Liver (tissue), 9 donors: ENCODE measurements around the gene LAMA5. TPM values are rescaled to one million over a fixed set of nuclear protein-coding genes. Genes with fewer than 3 reads are reported as not detected.

Source experiments
- DNase-seq: peaks from one replicate; pipeline ENCODE4 v3.0.0-alpha.2; 2017; ENCODE audit warnings: low spot score
- H3K27ac ChIP-seq, 2 donors: one replicate each; pipeline ENCODE4 v1.7.0; 2013; ENCODE audit warnings: inconsistent platforms in 2 of 2, low read length in 2 of 2, control low read depth in 1 of 2, low read depth in 1 of 2, mild to moderate bottlenecking in 1 of 2
- H3K27me3 ChIP-seq, 4 donors: one replicate each; pipeline versions ENCODE4 v1.6.1 to v1.7.0; 2013; ENCODE audit warnings: low read length in 3 of 4, inconsistent platforms in 1 of 4, mild to moderate bottlenecking in 1 of 4, moderate library complexity in 1 of 4; ENCODE audit not compliant: control insufficient read depth in 4 of 4, insufficient read depth in 4 of 4
- H3K36me3 ChIP-seq, 4 donors: one replicate each; pipeline versions ENCODE4 v1.6.1 to v1.7.0; 2013; ENCODE audit warnings: low read length in 3 of 4, mild to moderate bottlenecking in 3 of 4, low read depth in 1 of 4, moderate library complexity in 1 of 4; ENCODE audit not compliant: control insufficient read depth in 4 of 4, insufficient read depth in 3 of 4
- H3K4me1 ChIP-seq, 4 donors: one replicate each; pipeline versions ENCODE4 v1.6.1 to v1.7.0; 2013; ENCODE audit warnings: low read length in 3 of 4, mild to moderate bottlenecking in 3 of 4, moderate library complexity in 1 of 4; ENCODE audit not compliant: control insufficient read depth in 4 of 4, insufficient read depth in 4 of 4
- H3K4me3 ChIP-seq, 3 donors: one replicate each; pipeline versions ENCODE4 v1.6.1 to v1.7.0; 2013; ENCODE audit warnings: low read length in 3 of 3, control low read depth in 1 of 3, low read depth in 1 of 3, mild to moderate bottlenecking in 1 of 3
- H3K9ac ChIP-seq, 2 donors: one replicate each; pipeline ENCODE4 v1.7.0; 2013; ENCODE audit warnings: low read length in 2 of 2, mild to moderate bottlenecking in 2 of 2, moderate library complexity in 2 of 2, control low read depth in 1 of 2, low read depth in 1 of 2
- H3K9me3 ChIP-seq, 4 donors: one replicate each; pipeline versions ENCODE4 v1.6.1 to v1.7.0; 2013; ENCODE audit warnings: low read length in 3 of 4; ENCODE audit not compliant: control insufficient read depth in 4 of 4
- EGR1 ChIP-seq, 2 donors: IDR thresholded peaks; 2 replicates each; pipeline ENCODE4 v1.6.1; 2016 to 2018; ENCODE audit warnings: antibody characterized with exemption in 2 of 2, low read depth in 2 of 2
- FOXA1 ChIP-seq: IDR thresholded peaks from 2 replicates; pipeline ENCODE4 v1.6.1; 2016; ENCODE audit warnings: antibody characterized with exemption
- FOXA2 ChIP-seq: IDR thresholded peaks from 2 replicates; pipeline ENCODE4 v1.6.1; 2016; ENCODE audit warnings: antibody characterized with exemption
- GABPA ChIP-seq, 2 donors: IDR thresholded peaks in 1 of 2; conservative IDR thresholded peaks in 1 of 2; 2 replicates each; pipeline ENCODE4 v1.6.1; 2016; ENCODE audit warnings: antibody characterized with exemption in 2 of 2, mild to moderate bottlenecking in 1 of 2, moderate library complexity in 1 of 2
- HNF4A ChIP-seq, 2 donors: conservative IDR thresholded peaks; 2 replicates each; pipeline ENCODE4 v1.6.1; 2016; ENCODE audit warnings: antibody characterized with exemption in 2 of 2, mild to moderate bottlenecking in 2 of 2
- HNF4G ChIP-seq: IDR thresholded peaks from 2 replicates; pipeline ENCODE4 v1.6.1; 2016; ENCODE audit warnings: antibody characterized with exemption
- JUND ChIP-seq, 2 donors: IDR thresholded peaks; 2 replicates each; pipeline ENCODE4 v1.6.1; 2016; ENCODE audit warnings: antibody characterized with exemption in 2 of 2
- NR2F2 ChIP-seq: IDR thresholded peaks from 2 replicates; pipeline ENCODE4 v1.6.1; 2016; ENCODE audit warnings: antibody characterized with exemption
- RAD21 ChIP-seq, 2 donors: IDR thresholded peaks; 2 replicates each; pipeline ENCODE4 v1.6.1; 2016; ENCODE audit warnings: antibody characterized with exemption in 2 of 2, mild to moderate bottlenecking in 2 of 2
- RXRA ChIP-seq, 2 donors: IDR thresholded peaks; 2 replicates each; pipeline ENCODE4 v1.6.1; 2017 to 2018; ENCODE audit warnings: antibody characterized with exemption in 2 of 2, mild to moderate bottlenecking in 1 of 2
- SP1 ChIP-seq: IDR thresholded peaks from 2 replicates; pipeline ENCODE4 v1.6.1; 2018; ENCODE audit warnings: antibody characterized with exemption, mild to moderate bottlenecking
- TAF1 ChIP-seq: conservative IDR thresholded peaks from 2 replicates; pipeline ENCODE4 v1.6.1; 2016; ENCODE audit warnings: antibody characterized with exemption, mild to moderate bottlenecking
- YY1 ChIP-seq: IDR thresholded peaks from 2 replicates; pipeline ENCODE4 v1.6.1; 2016; ENCODE audit warnings: antibody characterized with exemption, mild to moderate bottlenecking
- WGBS: extraction: QIAGEN DNeasy Blood & Tissue Kit; methylation state at CpG from one replicate; pipeline ENCODE4 v1.1.7; 2013; 5-methylcytosine and 5-hydroxymethylcytosine counted together
- polyA plus RNA-seq, 2 donors: library from polyadenylated mRNA; stranded (reverse) in 1 of 2; unstranded in 1 of 2; fragments of 200-250 nt in 1 of 2; fragments of >200 nt in 1 of 2; fragmentation: Nextera tagmentation in 1 of 2; extraction: Ambion mirVana in 1 of 2; gene quantifications; one replicate each; pipeline versions ENCODE4 v1.2.1 to v1.2.3, GENCODE V29; 2013 to 2015
- total RNA-seq, 2 donors: library from RNA; depleted of rRNA; stranded (reverse); fragments of >200 nt; gene quantifications; one replicate each; pipeline ENCODE4 v1.2.3, GENCODE V29; 2014
- TF ChIP-seq, protein P1 (sequence below): IDR thresholded peaks from 2 replicates; pipeline ENCODE4 v1.6.1; 2016; ENCODE audit warnings: antibody characterized with exemption
- TF ChIP-seq, protein P2 (sequence below): IDR thresholded peaks from 2 replicates; pipeline ENCODE4 v1.6.1; 2016; ENCODE audit warnings: antibody characterized with exemption
- TF ChIP-seq, protein P3 (sequence below): IDR thresholded peaks from 2 replicates; pipeline ENCODE4 v1.6.1; 2016; ENCODE audit warnings: antibody characterized with exemption, mild to moderate bottlenecking
- TF ChIP-seq, protein P4 (sequence below): fragments of 150-350 bp; IDR thresholded peaks from 2 replicates; pipeline ENCODE4 v1.5.1; 2017; ENCODE audit warnings: improper control_type of control experiment, low read depth, low read length; ENCODE audit not compliant: missing input control
- donor health status: healthy.
- donor health status: healthy.
- donor health status: healthy.
- donor health status: healthy.
- donor health status: healthy.

Gene LAMA5
- total and polyA plus RNA-seq, 4 donors, result 3.6 to 40.2 (median 13.7) TPM

DNA sequence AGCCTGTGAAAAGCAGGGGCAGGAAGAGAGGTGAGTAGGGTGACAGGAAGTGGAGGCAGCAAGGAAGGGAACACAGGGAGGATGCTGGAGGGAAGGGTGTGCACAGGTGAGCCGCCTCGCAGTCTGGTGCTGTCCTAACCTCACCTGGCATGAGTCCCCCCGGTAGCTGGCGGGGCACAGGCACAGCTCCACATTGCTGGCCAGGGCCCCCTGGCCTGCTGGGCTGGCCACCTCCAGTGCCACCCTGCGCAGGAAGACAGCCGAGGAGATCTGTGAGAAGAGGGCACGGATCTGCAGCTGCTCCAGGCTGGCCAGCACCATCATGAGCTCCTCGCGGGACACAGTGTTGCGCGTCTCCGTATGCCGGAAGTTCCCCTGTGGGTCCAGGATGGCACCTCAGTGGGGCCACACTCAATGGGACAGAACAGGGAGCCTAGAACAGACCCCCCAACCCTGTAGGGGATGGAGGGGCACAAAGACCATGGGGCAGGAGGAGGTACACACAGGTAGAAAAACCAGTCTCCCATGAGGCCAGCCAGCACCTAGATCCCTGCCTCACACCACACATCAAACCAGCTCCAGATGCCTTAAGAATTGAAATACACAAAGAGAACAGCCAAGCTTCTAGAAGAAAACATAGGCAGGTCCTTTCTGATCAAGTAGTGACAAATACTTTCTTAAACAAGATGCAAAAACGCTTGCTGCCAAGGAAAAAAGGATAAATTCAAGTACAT is 41.8 kb downstream of the LAMA5 start:
- H3K4me1 ChIP-seq, result peaks cover 0 to 16% (median 4%) of the 10 kb centered on the region in 4 donors
- TF ChIP-seq FOXA2 (no peak), YY1 (no peak), NR2F2 (no peak), HNF4A (conservative IDR thresholded peaks at IDR 0.05) (no peak), RAD21 (IDR thresholded peaks at IDR 0.05) (no peak), SP1 (no peak), JUND (IDR thresholded peaks at IDR 0.05) (no peak), FOXA1 (no peak), TAF1 (no peak), EGR1 (IDR thresholded peaks at IDR 0.05; ENCODE audit: low read depth in 2 of 2) (no peak), GABPA (IDR thresholded peaks at IDR 0.05 in 1 of 2, conservative IDR thresholded peaks at IDR 0.05 in 1 of 2) (no peak), HNF4G (no peak), RXRA (IDR thresholded peaks at IDR 0.05) (no peak)
- TF ChIP-seq, protein P1, sequence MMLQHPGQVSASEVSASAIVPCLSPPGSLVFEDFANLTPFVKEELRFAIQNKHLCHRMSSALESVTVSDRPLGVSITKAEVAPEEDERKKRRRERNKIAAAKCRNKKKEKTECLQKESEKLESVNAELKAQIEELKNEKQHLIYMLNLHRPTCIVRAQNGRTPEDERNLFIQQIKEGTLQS, result no peak
- TF ChIP-seq, protein P2, sequence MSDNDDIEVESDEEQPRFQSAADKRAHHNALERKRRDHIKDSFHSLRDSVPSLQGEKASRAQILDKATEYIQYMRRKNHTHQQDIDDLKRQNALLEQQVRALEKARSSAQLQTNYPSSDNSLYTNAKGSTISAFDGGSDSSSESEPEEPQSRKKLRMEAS, result no peak
- TF ChIP-seq, protein P3, sequence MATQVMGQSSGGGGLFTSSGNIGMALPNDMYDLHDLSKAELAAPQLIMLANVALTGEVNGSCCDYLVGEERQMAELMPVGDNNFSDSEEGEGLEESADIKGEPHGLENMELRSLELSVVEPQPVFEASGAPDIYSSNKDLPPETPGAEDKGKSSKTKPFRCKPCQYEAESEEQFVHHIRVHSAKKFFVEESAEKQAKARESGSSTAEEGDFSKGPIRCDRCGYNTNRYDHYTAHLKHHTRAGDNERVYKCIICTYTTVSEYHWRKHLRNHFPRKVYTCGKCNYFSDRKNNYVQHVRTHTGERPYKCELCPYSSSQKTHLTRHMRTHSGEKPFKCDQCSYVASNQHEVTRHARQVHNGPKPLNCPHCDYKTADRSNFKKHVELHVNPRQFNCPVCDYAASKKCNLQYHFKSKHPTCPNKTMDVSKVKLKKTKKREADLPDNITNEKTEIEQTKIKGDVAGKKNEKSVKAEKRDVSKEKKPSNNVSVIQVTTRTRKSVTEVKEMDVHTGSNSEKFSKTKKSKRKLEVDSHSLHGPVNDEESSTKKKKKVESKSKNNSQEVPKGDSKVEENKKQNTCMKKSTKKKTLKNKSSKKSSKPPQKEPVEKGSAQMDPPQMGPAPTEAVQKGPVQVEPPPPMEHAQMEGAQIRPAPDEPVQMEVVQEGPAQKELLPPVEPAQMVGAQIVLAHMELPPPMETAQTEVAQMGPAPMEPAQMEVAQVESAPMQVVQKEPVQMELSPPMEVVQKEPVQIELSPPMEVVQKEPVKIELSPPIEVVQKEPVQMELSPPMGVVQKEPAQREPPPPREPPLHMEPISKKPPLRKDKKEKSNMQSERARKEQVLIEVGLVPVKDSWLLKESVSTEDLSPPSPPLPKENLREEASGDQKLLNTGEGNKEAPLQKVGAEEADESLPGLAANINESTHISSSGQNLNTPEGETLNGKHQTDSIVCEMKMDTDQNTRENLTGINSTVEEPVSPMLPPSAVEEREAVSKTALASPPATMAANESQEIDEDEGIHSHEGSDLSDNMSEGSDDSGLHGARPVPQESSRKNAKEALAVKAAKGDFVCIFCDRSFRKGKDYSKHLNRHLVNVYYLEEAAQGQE, result no peak
- DNase-seq, result no peak
- peaks cover 0 to 47% (median 12%) of the 10 kb centered on the region in 4 donors for H3K36me3 ChIP-seq
- H3K4me3 ChIP-seq, result no peak overlapping the region
- H3K9me3 ChIP-seq, result no peaks in the 10 kb centered on the region
- H3K9ac ChIP-seq, result no peak overlapping the region
- H3K27ac ChIP-seq, result no peak overlapping the region
- WGBS, result 92% methylated on average over 14 of the region's 14 CpGs
- H3K27me3 ChIP-seq, result no peaks in the 10 kb centered on the region

DNA sequence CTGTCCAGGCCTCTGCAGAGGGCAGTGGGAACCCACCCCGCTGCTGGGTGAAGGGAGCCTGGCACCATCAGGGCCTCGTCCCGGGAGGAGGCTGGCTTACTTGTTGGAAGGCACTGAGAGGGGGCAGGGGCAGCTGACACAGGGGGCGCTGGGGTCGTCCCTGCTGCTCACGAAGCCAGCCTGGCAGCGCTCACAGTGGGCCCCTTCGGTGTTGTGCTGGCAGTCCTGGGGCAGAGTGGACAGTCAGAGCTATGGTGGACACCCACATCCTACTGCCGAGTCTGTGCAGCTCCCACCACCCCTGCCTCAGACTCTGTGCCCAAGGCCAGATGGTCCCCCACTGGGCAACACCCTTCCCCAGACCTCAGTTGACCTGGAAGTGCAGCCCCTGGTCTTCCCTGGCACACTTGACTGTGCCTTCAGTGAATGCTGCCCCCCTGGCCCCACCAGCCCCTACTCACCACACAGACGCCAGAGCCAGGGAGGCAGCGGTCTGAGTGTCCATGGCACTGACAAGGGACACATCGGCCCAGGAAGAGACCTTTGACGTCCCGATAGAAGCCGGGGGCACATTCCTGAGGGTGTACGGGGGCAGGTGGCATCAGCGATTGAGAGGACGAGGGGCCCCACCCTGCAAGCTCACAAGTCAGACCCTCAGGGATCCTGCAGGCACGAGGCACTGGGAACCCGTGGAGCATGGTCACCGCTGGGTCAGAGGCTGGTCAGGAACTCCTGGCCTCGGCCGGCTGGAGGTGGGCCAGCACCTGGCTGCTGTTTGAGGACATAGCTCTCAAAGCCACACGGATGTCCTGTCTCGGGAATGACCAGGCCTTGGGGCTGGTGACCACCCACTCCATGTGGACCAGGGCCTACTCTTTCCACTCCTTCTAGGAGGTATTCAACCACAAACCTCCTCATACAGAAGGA is 42.9 kb downstream of the LAMA5 start:
- no peak overlapping the region for H3K27ac ChIP-seq
- WGBS, result 74% methylated on average over 25 of the region's 25 CpGs
- H3K27me3 ChIP-seq, result no peaks in the 10 kb centered on the region
- peaks cover 0 to 41% (median 10%) of the 10 kb centered on the region in 4 donors for H3K36me3 ChIP-seq
- H3K9ac ChIP-seq, result no peak overlapping the region
- H3K4me1 ChIP-seq, result peaks cover 0 to 17% (median 4%) of the 10 kb centered on the region in 4 donors
- H3K9me3 ChIP-seq, result no peaks in the 10 kb centered on the region
- DNase-seq, result no peak
- no peak overlapping the region for H3K4me3 ChIP-seq
- TF ChIP-seq TAF1, result no peak
- TF ChIP-seq SP1, result no peak
- TF ChIP-seq, protein P2, result no peak
- TF ChIP-seq, protein P4, sequence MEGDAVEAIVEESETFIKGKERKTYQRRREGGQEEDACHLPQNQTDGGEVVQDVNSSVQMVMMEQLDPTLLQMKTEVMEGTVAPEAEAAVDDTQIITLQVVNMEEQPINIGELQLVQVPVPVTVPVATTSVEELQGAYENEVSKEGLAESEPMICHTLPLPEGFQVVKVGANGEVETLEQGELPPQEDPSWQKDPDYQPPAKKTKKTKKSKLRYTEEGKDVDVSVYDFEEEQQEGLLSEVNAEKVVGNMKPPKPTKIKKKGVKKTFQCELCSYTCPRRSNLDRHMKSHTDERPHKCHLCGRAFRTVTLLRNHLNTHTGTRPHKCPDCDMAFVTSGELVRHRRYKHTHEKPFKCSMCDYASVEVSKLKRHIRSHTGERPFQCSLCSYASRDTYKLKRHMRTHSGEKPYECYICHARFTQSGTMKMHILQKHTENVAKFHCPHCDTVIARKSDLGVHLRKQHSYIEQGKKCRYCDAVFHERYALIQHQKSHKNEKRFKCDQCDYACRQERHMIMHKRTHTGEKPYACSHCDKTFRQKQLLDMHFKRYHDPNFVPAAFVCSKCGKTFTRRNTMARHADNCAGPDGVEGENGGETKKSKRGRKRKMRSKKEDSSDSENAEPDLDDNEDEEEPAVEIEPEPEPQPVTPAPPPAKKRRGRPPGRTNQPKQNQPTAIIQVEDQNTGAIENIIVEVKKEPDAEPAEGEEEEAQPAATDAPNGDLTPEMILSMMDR, result no peak
- TF ChIP-seq, protein P1, result no peak
- TF ChIP-seq FOXA1, result no peak
- no peak for TF ChIP-seq HNF4A (conservative IDR thresholded peaks at IDR 0.05)
- TF ChIP-seq JUND (IDR thresholded peaks at IDR 0.05), result no peak
- TF ChIP-seq EGR1 (IDR thresholded peaks at IDR 0.05; ENCODE audit: low read depth in 2 of 2), result no peak
- TF ChIP-seq, protein P3, result no peak
